NCI-H510A treated with DMSO at 0.1 percent for 48 hours (cell line): Measurements from ENCODE around the gene MPV17.
"Not testable (repeated sequence)": the region's sequence is repeated elsewhere in the genome, so short reads cannot be mapped to it uniquely, and the experiment has no call there.

Experiments
- DNase-seq: peaks from one replicate; lab custom pipeline; 2025; lab: John Stamatoyannopoulos, UW

MPV17 gene

DNA sequence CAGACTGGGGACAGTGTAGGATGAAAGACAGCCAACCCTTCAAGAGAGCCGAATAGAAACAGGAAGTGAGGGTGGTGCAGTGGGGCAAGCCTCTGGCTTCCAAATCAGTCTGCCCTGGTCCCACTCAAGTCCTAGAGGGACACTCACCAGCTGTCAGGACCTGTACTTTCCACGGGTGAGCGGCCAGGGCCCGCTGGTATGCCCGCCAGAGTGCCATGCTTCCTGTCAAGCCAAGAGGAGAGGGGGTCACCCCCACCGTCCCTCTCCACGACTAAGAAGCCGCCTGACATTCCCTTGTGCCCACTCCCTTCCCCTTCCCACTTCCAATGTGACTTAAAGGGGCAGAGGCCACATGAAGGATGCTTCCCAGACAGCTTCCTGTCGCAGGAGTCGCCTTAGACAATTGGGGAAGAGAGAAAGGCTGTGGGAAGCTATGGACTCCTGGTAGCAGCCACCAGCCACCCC lies 564 bp downstream of the MPV17 start:
- DNase-seq = no peak

DNA sequence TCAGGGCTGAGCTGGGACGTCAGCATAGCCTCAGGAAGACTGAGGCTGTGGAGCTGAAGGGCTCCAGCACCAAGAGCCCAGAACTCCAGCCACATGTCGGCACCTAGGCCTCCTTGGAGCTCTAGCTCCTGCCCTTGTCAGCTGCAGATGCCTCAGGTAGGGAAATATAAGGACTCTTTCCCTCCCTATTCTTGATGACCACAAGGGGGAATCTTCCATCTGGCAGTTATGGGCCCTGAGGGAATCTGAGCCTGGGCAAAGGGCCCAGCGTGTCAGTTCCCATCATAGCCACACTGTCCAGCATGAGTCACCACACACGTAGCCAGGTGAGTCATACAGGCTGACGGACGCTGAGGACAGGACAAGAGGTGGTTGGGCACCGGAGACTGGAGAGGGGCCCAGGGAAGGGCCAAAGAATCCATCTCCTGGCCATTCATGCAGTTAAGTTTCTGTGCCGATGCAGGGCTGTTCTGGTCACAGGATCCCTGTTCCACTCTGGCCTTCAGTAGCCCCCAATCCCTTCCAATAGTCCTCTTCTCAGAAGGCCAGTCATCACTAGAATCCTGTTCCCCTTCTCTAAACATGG lies 1.8 kb downstream of the MPV17 start:
- DNase-seq = no peak

DNA sequence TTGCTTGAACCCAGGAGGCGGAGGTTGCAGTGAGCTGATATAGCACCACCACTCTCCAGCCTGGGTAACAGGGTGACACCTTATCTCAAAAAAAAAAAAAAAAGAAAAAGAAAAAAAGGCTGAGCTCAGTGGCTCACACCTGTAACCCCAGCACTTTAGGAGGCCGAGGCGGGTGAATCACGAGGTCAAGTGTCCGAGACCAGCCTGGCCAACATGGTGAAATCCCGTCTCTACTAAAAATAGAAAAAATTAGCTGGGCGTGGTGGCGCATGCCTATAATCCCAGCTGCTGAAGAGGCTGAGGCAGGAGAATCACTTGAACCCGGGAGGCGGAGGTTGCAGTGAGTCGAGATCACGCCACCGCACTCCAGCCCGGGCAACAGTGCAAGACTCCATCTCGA lies 3.1 kb downstream of the MPV17 start:
- not testable (repeated sequence) for DNase-seq

DNA sequence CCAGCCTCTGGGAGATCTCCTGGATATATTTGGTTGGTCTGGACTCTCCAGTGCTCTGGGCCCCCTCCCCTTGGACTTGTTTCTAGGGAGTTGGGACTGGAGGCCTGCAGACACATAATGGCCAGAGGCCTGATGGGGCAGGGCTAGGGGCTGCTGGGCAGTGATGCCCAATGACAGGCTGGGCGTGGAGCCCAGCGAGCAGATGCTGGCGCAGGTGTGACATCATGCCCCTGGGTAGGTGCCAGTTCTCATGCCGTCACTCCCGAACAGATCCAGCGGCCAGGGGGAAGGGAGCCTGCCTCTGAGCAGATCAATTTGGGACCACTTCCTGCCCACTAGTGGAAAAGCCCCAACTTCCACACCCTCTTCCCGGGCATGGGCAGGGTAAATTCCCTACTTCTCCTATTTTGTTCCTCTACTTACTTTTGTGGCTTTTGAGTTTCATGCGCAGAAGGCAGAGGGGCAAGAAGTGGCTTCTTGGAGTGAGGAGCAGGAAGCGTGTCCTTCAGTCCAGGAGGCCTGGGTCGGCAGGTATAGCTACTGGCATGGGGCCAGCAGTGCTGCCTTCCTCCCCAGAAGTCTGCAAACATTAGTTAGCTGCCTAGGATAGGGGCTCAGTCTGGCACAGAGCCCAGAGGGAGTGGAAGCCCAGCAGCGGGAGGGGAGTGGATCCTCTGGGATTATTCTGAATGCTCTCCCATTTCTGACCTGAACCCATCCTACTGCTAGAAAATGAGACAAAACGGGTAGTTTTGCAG lies 6.1 kb downstream of the MPV17 start:
- peak; percentile 75 for DNase-seq

DNA sequence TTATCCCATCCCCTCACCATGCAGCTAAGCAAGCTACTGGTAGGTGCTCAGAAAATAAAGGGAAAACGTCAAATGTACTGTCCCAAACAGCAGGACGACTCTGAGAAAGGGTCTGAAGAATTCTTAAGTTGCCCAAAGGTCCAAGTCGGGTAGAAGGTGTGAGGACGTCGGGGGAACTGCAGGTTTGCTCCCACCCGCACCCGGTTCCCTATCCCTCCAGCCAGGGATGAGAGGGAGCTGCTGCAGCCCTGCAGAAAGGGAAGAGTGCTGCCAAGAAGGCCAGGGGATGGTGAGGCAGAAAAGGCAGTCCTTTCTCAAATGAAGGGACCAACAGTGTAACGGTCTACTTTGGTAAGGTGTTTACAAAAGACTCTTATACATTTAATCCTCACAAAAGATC lies 7.8 kb downstream of the MPV17 start:
- no peak for DNase-seq

DNA sequence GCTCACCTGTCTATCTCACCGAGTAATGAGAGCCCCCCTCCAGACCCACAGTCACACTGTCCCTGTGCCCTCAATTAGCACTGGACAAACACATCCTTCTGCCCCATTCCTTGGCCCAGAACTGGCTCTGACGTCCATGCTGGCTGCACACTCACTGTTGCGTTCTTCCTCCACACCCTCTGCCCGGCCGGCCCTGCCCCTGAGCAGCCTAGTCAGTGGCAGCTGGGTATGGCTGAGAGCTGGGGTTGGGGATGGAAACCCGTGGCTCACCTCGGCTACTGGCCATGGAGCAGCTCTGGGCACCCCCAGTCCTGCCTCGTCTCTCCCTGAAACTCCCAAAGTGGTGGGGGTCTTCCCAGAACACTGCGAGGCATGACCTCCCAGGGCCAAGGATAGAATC lies 8.2 kb downstream of the MPV17 start:
- no peak for DNase-seq

DNA sequence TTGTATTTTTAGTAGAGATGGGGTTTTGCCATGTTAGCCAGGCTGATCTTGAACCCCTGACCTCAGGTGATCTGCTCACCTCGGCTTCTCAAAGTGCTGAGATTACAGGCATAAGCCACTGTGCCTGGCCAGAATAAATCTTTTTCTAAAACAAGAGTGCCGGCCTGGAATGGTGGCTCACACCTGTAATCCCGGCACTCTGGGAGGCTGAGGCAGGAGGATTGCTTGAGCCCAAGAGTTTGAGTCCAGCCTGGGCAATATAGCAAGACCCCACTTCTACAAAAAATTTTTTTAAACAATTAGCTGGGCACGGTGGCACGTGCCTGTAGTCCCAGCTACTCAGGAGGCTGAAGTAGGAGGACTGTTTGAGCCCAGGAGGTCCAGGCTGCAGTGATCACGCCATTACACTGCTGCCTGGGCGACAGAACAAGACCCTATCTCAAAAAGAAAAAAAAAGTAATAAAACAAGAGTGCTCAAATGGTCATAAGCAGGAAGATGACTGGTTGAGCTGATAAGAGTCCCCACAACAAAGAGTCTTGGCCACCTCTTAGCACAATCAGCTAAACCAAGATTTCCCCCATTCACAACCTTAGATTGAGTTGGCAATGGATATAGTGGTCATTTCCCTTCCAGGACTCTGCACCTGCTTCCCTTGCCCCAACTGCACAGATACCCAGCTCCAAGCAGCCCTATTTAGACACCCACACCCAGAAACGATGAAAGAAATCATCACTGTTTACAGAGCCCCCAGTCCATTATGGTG lies 8.8 kb downstream of the MPV17 start:
- no peak for DNase-seq

DNA sequence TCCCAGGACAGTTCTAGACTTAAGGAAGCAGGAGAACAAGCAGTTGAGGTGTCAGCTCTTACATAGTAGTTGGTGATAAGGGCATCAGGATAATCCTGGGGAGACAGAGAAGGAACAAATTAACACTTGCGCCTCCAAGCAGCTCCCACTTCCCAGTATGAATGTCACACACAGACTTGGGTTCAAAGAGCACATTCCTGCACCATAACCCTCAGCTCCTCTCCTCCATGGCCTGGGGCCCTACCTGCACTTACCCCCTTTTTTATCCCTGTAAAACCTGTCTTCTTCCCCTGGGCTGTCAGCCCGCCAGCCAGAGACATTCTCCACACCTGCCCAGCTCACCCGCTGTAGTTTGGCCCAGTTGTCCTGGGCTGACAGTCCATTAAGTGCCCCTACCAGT lies 10.7 kb downstream of the MPV17 start:
- no peak for DNase-seq

DNA sequence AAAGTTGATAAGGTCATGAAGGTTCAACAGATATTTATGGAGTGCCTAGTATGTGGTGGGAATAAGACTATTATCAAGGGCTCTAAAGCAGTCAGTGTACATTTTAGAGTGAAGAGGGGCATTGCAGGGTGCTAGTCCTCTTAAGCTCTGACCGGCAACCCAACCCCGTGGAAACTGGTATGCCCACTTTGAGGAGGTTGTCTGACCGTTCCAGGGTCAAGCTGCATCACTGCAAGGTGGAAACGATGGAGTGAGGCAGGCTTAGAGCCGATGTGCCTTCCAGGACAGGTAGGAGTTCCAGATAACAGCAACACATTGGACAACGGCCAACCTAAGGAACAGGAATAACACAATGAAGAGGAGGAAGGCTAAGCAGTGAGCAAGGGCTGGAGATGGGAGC lies 13.2 kb downstream of the MPV17 start:
- DNase-seq = no peak

DNA sequence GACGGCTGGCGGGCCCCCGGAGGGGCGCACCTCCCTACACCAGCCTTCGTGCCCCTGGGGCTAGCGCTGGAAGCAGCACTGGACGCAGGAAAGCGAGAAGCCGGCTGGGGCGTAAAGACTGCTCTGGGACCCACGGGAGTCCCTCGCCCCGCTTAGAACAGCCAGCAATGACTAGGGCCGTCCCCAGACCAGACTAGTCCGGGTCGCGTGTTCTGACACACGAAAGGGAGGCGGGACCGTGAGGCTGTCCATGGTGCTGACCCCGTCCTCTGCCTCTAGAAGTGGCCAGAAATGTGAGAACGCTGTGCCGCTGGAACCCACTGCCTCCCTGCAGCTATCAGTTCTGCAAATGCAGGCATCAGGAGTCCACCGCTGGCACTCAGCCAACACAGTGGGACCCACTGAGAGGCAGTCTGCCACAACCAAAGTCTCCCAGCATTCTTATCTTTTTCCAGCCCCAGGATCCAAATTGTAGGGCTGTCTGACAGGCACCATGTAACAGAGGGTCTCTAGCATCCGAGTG lies 14.5 kb downstream of the MPV17 start, which contains the start of gene UCN:
Gene UCN, minus strand, starts transcription at position 87 of the 523 bp plus-strand sequence. CDS start 550 bp downstream, outside the sequence.
- no peak for DNase-seq

DNA sequence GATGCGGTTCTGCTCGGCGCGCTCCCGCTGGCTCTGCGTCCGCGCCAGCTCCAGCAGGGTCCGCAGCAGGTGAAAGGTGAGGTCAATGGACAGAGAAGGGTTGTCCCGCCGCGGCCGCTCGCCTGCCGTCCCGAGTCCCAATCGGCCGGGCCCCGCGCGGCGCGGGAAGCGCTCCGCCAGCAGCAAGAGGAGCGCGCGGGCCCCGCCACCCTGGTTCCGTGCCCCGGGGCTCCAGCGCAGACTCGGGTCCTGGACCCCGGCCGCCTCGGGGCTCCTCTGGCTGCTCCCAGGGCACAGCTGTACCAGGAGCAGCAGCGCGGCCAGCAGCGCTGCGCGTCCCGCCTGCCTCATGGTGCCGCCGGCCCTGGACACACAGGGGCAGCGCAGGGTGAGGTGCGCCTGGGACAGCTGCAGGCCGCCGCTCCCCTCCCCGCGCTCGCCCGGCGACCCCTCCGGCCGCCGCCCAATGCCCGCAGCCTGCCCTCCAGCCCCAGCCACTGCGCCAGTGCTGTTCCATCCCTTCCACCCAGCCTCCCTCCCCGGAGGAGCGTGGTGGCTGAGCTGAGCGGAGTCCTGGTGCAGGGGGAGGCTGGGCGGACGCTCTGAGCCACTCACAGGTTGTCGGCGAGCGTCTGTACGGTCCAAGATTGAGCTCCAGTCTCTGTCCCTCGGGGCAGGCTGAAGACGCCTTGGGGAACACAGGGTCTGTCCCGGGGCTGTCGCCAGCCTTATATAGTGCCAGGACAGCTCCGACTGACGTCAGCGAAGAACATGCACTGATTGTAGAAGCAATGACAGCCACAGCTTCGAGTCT lies 15.1 kb downstream of the MPV17 start:
- no peak for DNase-seq

DNA sequence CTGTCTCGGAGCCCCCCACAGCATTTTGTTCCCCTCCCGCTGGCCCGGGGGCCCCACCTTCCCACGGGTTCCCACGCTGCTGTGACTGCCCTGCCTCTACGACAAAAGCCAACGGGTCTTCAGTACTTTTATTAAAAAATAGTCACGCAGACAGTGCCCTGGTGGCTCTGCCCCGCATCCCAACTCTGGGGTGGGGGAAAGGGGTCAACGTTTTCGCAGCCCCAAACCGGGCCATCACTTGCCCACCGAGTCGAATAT lies 15.7 kb downstream of the MPV17 start:
- DNase-seq = no peak

DNA sequence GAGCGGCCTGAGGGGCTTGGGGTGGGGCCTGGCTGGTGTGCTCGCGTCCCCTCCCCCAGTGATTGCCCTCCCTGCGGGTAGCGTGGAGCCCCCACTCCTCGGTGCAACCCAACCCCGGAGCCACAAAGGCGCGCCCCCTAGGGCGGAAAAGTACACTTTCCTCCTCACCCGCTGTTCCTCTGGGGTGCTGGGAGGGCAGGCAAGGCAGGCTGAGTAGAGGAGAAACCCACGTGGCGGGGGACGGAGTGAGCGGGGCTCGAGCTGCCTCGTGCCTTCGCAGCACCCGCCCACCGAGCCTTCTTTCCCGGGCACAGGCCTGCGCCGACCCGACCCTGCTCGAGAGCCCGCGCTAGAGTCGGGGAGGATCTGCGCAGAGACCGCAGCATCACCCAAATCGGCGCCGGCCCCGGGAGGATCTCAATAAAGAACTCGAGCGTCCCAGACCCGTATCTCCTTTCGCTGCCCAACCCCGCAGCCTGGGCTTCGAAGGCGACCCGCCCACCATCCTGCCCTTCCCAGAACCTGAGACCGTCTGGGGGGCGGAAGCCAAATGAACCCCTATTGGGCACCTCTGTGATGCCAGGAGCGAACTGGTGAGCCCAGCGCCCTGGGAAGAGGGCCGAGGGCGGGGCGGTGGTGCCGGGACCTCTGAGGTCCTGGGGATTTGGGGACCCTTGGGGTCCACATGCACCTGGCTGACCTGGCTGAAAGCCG lies 16.2 kb downstream of the MPV17 start:
- DNase-seq = no peak

DNA sequence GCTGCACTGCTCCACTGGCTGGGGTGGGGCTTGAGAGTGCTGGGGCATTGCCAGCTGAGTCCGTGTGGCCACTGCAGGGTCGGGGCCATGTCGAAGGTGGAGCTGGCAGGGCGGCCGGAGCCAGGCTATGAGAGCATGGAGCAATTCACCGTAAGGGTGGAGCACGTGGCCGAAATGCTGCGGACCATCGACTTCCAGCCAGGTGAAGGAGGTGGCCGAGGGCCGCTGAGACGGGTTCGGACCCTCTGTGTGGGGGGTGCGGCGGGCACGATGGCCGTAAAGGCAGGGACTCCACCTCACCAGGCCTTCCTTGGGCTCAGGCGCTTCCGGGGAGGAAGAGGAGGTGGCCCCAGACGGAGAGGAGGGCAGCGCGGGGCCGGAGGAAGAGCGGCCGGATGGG lies 16.8 kb downstream of the MPV17 start:
- DNase-seq = no peak

DNA sequence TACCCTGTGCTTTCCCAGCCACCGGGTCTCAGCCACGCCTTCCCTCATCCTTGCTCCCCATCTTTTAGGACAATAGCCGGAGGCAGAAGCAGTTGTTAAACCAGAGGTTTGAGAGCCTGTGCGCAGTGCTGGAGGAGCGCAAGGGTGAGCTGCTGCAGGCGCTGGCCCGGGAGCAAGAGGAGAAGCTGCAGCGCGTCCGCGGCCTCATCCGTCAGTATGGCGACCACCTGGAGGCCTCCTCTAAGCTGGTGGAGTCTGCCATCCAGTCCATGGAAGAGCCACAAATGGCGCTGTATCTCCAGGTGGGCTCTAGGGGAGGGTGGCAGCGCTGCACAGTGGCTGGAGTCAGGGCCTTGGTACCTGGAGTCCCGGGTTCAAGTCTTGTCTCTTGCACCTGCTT lies 17.4 kb downstream of the MPV17 start:
- no peak for DNase-seq

DNA sequence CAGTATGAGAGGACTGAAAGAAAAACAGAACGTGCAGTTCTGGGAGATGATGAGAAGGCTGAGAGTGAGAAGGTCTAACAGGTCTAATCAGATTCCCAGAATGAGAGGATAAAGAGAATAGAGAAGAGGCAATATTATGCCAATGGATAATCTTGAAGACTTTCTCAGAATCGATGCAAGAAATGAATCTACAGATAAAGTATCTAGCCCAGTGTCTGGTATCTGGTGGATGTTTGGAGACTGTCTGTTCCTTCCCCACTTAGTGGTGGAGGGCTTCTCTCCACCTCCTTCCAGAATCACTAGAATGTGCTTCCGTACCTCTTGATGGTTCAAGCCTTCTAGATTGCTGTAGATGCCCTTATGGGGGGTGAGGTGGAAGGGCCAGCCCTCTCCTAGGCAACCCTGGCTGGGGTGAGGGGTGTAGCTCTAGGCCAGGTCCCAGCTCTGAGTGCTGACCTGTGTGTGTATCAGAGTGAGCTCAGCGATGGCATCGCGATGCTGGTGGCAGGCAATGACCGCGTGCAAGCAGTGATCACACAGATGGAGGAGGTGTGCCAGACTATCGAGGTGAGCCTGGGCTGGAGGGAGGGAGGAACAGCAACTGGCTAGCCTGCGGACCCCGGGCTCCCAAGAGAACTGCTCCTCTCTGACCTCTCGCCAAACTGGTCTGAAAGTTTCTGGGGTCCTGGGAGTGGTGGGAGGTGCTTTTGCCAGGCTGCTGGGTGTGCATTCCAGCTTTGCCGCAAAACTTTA lies 18.2 kb downstream of the MPV17 start:
- DNase-seq = no peak

DNA sequence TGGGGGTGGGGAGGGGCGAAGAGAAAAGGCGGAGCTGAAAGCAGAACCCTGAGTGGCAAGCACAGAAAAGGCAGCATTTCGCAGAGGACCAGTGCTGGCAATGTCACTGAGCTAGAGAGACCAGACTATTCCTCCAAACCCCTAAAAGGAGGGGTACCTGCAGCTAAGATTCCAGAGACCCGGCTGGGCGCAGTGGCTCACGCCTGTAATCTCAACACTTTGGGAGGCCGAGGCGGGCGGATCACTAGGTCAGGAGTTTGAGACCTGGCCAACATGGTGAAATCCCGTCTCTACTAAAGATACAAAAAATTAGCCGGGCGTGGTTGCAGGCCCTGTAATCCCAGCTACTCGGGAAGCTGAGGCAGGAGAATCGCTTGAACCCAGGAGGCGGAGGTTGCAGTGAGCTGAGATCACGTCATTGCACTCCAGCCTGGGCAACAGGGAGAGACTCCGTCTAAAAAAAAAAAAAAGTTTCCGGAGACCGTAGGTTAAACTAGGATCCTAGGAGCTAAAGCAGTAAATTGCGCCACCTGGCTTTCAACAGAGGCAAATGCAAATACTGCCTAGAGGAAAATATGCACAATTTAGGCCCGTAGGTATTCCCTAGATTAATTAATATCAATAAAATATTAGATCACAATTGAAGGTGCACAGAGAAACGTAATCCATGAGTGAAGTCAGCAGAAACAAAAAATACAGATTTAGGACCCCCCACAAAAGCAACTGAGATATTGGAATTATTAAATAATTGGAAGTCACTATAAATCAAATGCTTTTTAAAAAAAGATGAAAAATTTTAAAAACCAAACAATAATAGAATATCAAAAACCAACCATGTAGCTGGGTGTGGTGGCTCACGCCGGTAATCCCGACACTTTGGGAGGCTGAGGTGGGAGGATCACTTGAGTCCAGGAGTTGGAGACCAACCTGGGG lies 19.5 kb downstream of the MPV17 start:
- DNase-seq = peak; percentile 80

DNA sequence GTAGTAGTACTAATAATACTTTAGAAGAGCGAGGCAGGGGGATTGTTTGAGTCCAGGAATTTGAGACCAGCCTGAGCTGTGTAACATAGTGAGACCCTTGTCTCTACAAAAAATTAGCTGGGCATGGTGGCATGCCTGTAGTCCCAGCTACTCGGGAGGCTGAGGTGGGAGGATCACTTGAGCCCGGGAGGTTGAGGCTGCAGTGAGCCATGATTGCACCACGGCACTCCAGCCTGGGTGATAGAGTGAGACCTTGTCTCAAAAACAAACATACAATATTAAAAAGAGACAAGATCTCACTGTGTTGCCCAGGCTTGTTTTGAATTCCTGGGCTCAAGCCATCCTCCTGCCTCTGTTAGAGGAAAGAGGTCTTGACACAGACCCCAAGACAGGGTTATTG lies 22.3 kb downstream of the MPV17 start:
- DNase-seq = not testable (repeated sequence)

DNA sequence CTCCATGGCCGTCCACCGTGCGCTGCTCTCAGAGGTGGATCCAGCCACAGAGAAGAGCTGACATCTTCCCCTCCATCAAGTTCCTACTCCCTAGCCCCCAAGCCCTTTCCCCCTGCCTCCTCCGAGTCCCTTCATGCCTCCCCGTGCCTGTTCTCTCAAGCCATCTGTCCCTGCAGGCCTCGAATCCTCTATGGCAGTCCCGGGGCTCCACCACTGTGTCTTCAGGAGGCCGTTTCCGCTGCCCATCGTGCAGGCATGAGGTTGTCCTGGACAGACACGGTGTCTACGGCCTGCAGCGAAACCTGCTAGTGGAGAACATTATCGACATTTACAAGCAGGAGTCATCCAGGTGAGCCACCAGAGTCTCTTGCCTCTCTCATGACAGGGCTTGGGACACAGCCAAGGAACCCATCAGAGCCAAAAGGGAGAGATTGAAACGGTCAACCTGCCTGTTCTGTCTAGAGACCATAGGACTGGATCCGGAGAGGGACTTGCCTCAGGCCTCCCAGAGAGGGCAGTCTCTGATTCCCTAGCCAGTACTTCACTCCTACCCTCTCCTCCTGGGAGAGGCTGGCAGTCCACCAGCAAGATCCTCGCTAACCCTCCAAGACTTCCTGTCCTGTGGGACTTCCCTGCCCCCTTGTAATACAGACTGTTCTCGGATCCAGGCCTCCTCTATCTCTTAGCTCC lies 24.4 kb downstream of the MPV17 start:
- no peak for DNase-seq
